Colonic mucosa (tissue), 4 donors: ENCODE results near the gene CTSF. TPM values are rescaled to one million over a fixed set of nuclear protein-coding genes. Genes with fewer than 3 reads are reported as not detected.
"Not testable (repeated sequence)": the region's sequence is repeated elsewhere in the genome, so short reads cannot be mapped to it uniquely, and the experiment has no call there.

Experiments
- DNase-seq: peaks from one replicate; pipeline ENCODE4 v3.0.0-alpha.2; 2020
- H3K27ac ChIP-seq: fragments of 200-600 bp; one replicate; pipeline ENCODE4 v1.8.0; 2021
- H3K27me3 ChIP-seq: fragments of 200-600 bp; one replicate; pipeline ENCODE4 v1.8.0; 2021
- H3K36me3 ChIP-seq: fragments of 200-600 bp; one replicate; pipeline ENCODE4 v1.8.0; 2021
- H3K4me1 ChIP-seq: fragments of 200-600 bp; one replicate; pipeline ENCODE4 v1.8.0; 2021; ENCODE audit warnings: mild to moderate bottlenecking
- H3K4me3 ChIP-seq: fragments of 200-600 bp; one replicate; pipeline ENCODE4 v1.8.0; 2021
- H3K9ac ChIP-seq, 2 donors: one replicate each; pipeline ENCODE4 v1.7.0; 2013; ENCODE audit warnings: control low read depth in 2 of 2, low read depth in 2 of 2, low read length in 2 of 2
- H3K9me3 ChIP-seq: fragments of 200-600 bp; one replicate; pipeline ENCODE4 v1.8.0; 2021
- CTCF ChIP-seq: fragments of 200-600 bp; IDR thresholded peaks from one replicate; pipeline ENCODE4 v1.8.0; 2022; ENCODE audit warnings: antibody characterized with exemption, mild to moderate bottlenecking
- intact Hi-C: fragments of 100-400 bp; cut with DNase I; formaldehyde crosslinking; loops from one replicate; pipeline ENCODE4 v1.14.1; 2022
- total RNA-seq, 2 donors: library from RNA; stranded (reverse); fragmentation: NEBNext Ultra II Directional in 1 of 2; extraction: Animal tissue kit (Norgen Biotek cat#: 25700) in 1 of 2; gene quantifications; one replicate each; pipeline ENCODE4 v1.2.1, GENCODE V29; 2021
- donor health status: healthy.
- donor health status: DM: no; HTN: no; CAD: no.
- donor health status: DM: no; HTN: no; CAD: no.

CTSF gene
- total RNA-seq, 2 donors from 2014 or later = 3.1 to 17.3 TPM

DNA sequence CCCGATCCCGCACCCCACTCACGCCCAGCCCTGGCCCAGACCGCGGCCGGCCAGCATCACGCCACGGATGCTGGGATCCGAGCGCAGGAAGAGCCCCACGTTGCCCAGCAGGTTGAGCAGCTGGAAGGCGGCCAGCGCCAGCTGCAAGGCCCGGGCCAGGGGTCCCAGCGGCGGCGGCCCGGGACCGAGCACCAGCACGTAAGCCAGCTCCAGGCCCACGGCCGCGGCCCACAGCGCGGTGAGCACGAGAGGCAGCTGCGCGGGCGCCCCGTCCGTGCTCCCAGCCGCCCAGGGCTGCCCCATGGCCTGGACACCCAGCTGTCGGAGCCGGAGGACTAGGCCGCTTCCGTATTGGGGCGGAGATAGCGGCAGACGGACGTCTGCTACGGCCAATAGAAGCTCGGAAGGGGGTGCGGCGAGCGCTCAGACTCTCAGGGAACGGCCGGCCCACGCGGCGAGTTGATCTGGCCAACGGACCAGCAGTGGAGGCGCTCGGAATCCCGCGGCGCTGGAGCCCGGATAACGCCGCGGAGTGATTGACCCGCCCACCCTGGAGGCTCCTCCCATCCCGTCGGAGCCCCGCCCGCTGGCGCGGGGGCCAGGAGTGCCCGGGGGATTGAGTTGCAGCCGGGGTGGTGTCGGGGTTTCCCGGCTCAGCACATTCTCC, 22.6 kb downstream of the CTSF start, which contains the start of gene ZDHHC24:
TSS of gene ZDHHC24 (minus strand) at position 348 of the 667 bp plus-strand sequence. CDS start at position 303, 45 bp downstream.
- Histone ChIP-seq H3K4me1 (peaks cover 12% of the 10 kb centered on the region), H3K27ac (peak within 1 kb of the TSS; percentile 70), H3K4me3 (peak within 1 kb of the TSS; percentile 88), H3K9ac (peak within 1 kb of the TSS; percentile 76 to 95), H3K27me3 (no peaks in the 10 kb centered on the region), H3K36me3 (no peaks in the 10 kb centered on the region), H3K9me3 (no peaks in the 10 kb centered on the region)
- intact Hi-C loops = no loop called here
- no peak for TF ChIP-seq CTCF
- DNase-seq = peak; percentile 97

- Histone ChIP-seq H3K4me1 (peaks cover 12% of the 10 kb centered on the region), H3K9ac (peak overlapping the region in 1 of 2 donors; percentile 76), H3K4me3 (peak overlapping the region; percentile 88)
- DNase-seq, intact Hi-C loops, H3K27me3 ChIP-seq, H3K9me3 ChIP-seq, H3K36me3 ChIP-seq, H3K27ac ChIP-seq: not testable (repeated sequence)
Observed at GRCh38 chr11:66544952-66545351, 23.5 kb downstream of the CTSF start.

DNA sequence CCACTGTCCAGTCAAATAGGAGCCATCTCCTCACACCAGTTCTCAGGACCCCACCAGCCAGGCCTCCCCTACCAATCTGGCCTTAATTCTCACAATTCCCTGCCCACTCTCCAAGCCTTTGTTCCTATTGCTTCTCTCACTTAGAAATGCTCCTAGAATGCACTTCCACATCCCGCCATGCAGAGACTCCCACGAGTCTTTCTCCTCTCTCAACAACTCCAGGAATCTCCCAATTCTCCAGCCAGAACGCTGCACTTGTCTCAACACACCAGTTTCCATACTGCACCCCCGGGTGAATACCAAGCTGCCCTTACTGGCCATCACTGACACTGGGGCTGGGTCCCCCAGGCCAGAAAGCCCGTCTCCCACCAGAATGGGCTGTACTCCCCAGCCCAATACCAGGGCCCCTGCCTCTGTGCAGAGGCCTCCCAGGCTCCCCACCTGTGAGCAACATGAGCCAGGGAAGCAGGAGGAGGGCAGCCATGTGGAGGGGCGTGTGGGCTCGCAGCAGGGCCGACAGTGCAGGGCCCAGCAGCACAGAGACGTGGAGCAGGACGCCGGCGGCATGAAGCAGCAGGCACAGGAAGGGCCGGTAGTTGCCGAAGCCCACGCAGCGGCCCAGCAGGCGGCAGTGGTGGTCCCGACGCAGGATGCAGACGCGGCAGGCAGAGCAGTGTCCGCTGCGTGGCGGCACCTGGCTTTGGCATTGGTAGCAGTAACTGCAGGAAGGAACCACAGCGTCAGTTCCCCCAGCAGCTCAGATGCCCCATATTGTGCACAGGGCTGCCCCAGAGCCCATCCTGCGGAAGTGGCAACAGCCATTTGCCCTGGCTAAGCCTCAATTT, 24.9 kb downstream of the CTSF start:
- H3K36me3 ChIP-seq = no peaks in the 10 kb centered on the region
- peak; percentile 35 for DNase-seq
- no peak overlapping the region for H3K4me3 ChIP-seq
- no peak for TF ChIP-seq CTCF
- H3K27me3 ChIP-seq = no peaks in the 10 kb centered on the region
- intact Hi-C loops = no loop called here
- H3K4me1 ChIP-seq = peaks cover 12% of the 10 kb centered on the region
- peak overlapping the region; percentile 19 to 56 for H3K9ac ChIP-seq
- H3K9me3 ChIP-seq = no peaks in the 10 kb centered on the region
- no peak overlapping the region for H3K27ac ChIP-seq

GRCh38 chr11:66542362-66542761, 26.0 kb downstream of the CTSF start:
- intact Hi-C loops = no loop called here
- H3K27me3 ChIP-seq = no peaks in the 10 kb centered on the region
- H3K9ac ChIP-seq = no peak overlapping the region
- no peak for TF ChIP-seq CTCF
- H3K36me3 ChIP-seq = no peaks in the 10 kb centered on the region
- no peaks in the 10 kb centered on the region for H3K9me3 ChIP-seq
- H3K4me3 ChIP-seq = no peak overlapping the region
- DNase-seq = no peak
- peaks cover 12% of the 10 kb centered on the region for H3K4me1 ChIP-seq
- no peak overlapping the region for H3K27ac ChIP-seq

DNA sequence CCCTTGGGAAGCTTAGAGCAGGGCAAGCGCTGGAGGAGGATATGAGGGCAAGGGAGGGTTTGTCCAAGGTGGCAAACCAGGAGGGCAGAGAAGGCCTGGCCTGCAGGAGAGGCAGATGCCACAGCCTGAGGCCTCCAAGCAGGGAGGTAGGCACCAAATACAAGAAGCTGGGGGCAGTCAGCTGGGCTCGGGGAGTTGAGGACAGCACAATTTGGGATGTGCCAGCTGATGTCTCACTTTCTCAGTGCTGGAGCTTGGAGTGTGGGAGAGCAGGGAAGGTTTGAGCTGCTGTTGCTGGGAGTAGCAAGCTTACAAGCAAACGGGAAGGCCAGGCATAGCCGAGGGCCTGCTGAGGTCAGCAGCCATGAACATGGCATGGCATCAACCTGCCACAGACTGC, 26.5 kb downstream of the CTSF start:
- no peak for DNase-seq

DNA sequence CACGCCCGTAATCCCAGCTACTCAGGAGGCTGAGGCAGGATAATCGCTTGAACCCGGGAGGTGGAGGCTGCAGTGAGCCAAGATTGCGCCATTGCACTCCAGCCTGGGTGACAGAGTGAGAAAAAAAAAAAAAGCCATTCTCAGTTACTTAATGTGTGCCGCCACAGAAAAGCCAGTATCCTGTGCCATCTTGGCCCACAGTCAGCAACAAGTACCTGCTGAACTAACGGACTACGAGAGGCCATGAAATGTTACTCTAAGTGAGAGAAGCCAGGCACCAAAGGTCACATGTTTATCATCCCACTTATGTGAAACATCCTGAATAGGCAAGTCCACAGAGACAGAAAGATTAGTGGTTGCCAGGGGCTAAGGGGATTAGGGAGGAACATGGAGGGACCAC, 27.8 kb downstream of the CTSF start:
- H3K27ac ChIP-seq, H3K9me3 ChIP-seq, H3K36me3 ChIP-seq, H3K4me3 ChIP-seq, H3K27me3 ChIP-seq, intact Hi-C loops, H3K9ac ChIP-seq, H3K4me1 ChIP-seq, DNase-seq: not testable (repeated sequence)

More for the DNA sequence above, 26.5 kb downstream of the CTSF start:
- Histone ChIP-seq H3K27ac (no peak overlapping the region), H3K4me3 (no peak overlapping the region), H3K27me3 (no peaks in the 10 kb centered on the region), H3K4me1 (peaks cover 12% of the 10 kb centered on the region), H3K9me3 (no peaks in the 10 kb centered on the region), H3K9ac (no peak overlapping the region), H3K36me3 (no peaks in the 10 kb centered on the region)
- TF ChIP-seq CTCF = no peak
- intact Hi-C loops = no loop called here
